Measurements from ENCODE around the gene RAB36.

DNA sequence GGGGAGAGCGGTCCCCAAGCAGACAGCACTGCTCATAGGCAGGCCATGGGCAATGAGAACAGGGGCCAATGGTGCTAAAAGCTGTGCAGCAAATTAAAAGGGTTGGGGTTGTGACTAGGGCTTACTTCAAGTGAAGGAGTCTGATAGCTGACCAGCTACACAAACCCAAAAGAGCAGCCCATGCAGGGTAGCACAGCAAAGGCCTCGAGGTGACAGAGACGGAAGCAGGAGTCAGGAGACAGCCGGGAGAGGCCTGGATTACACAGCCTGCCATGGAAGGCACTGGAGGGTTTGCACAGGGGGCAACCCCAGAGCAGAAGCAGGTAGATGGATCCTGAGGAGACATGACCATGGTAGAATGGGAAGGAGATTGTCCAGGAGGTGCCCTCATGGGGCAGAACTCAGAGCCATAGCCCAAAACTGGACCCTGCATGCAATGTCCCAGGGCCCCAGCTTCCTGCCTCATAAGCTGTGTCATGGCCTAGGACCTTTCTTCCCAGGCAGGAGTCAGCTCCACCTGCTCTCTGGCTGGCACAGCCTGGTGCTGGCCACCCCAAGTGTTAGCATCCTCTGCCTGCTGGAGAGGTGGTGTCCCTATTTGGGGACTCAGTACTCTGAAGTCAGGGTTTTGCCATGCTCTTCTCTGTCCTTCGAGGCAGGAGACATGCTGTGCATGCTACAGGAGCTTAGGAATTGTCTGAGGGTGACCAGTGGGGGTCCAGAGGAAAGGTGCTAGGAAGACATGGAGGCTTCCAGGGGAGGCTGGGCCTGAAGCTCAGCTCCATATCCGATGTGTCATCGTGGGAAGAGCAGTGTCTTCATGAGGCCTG is 36.8 kb upstream of the RAB36 start:
- TF ChIP-seq, protein P1, sequence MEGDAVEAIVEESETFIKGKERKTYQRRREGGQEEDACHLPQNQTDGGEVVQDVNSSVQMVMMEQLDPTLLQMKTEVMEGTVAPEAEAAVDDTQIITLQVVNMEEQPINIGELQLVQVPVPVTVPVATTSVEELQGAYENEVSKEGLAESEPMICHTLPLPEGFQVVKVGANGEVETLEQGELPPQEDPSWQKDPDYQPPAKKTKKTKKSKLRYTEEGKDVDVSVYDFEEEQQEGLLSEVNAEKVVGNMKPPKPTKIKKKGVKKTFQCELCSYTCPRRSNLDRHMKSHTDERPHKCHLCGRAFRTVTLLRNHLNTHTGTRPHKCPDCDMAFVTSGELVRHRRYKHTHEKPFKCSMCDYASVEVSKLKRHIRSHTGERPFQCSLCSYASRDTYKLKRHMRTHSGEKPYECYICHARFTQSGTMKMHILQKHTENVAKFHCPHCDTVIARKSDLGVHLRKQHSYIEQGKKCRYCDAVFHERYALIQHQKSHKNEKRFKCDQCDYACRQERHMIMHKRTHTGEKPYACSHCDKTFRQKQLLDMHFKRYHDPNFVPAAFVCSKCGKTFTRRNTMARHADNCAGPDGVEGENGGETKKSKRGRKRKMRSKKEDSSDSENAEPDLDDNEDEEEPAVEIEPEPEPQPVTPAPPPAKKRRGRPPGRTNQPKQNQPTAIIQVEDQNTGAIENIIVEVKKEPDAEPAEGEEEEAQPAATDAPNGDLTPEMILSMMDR (IDR thresholded peaks at IDR 0.05): no peak
- TF ChIP-seq POLR2A (IDR thresholded peaks at IDR 0.05): no peak

Data from ovary (tissue), 3 donors.